GM04503 (cell line): ENCODE data around the gene SARDH.

Source experiments
- DNase-seq: peaks from one replicate; pipeline ENCODE4 v3.0.0-alpha.2; 2012; ENCODE audit warnings: low read depth

The SARDH gene

GRCh38 chr9:133737774-133738639 lies at the start of gene SARDH:
Gene SARDH (minus strand): TSS chr9:133738352. CDS start chr9:133734173, 4,179 bp downstream.
- no peak for DNase-seq

DNA sequence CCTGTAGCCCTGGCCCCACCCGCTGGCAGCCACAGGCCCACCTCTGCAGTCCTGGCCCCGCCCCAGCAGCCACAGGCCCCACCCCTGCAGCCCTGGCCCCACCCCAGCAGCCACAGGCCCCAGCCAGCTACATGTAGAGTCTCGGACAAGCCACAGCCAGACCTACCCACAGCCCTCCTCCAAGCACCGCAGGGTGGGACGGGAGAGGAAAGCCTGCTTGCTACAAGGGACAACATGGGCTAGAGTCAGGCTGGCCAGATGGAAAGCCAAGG lies 49.5 kb upstream of the SARDH start:
- DNase-seq: no peak

DNA sequence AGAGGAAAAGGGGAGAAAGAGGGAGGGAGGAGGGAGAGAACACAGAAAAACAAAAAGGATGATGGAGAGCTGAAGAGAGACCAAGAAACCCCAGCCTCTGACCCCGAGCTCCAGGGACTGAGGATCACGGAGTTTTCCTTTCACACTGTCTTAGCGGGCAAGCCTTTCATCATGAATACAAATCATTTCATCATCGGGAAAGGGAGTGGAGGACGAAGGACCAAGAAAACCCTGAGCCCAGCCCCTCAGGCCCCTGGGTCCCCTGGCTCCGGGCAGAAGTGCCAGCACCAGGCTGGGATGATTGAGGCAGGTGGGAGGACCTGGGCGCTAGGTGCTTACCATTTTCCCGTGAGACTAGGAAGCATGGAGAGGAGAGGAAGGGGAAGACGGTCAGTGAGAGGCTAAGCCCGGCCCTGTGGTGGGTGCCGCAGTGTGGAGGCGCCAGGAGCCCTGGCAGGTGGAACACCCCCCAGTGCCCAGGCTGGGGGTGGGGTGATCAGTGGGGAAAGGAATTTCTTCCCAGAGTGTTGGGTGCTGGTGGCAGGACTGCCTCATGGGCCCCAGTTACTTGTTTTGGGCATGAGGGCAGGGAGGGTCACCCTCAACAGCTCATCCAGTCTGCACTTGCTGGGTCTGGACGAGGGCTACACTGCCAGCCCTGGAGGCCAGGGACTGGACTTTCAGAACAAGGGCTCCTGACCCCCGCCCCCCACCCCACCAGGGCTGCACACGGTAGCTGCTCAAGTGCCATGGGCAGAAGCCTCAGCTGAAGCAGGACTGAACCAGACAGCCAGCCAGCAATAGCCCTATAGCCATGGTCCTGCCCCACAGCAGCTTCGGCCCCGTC lies 49.0 kb upstream of the SARDH start:
- no peak for DNase-seq

DNA sequence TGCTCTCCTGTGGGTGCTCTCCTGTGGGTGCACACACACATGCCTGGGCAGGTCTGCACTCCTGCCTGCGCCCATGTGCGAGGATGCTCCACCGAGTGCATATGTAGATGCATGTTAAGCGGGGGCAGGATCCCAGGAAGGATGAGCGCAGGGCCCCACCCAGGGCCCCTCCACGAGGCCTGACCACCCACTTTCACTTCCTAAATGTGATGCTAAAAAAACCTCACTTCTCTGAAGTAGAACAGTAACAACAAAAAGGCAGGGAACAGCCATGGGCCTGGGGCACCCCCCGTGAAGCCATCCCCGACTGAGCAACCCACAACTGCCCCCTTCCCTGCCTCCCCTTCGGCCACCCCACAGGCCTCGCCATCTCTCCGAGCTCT lies 48.2 kb upstream of the SARDH start:
- DNase-seq: no peak

DNA sequence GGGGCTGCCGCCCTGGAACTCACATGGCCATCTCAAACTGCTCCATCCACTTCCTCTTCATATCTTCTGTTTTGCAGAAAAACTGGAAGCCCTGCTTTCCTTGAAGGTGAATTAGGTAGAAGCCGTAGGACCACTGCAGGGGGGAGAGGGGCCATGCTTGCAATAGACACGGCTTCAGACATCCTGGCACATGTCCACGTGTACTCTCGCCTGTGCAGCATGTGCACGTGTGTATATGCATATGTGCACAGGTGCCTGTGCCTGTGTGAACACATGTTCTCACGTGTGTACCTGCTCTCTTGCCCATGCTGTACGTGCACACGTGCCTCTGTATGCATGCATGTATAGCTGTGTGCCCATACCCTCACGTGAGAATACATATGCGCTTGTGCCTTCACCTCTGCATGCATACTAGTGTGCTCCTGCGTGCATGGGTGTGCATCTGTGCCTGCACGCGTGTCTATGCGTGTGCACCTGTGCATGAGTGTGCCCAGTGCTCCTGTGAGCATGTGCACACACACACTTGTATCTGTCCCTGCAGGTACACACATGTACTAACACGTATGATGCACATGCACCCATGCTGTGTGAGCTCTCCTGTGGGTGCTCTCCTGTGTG lies 47.7 kb upstream of the SARDH start:
- no peak for DNase-seq

- no peak for DNase-seq
Observed at GRCh38 chr9:133784731-133785561, 46.8 kb upstream of the SARDH start.

- no peak for DNase-seq
Observed at GRCh38 chr9:133783331-133783731, 45.2 kb upstream of the SARDH start.

- DNase-seq: no peak
Observed at GRCh38 chr9:133782157-133783130, 44.3 kb upstream of the SARDH start.

GRCh38 chr9:133781828-133782135 lies 43.6 kb upstream of the SARDH start:
- no peak for DNase-seq

GRCh38 chr9:133780962-133781827 lies 43.0 kb upstream of the SARDH start:
- no peak for DNase-seq

GRCh38 chr9:133780404-133780945 lies 42.3 kb upstream of the SARDH start:
- DNase-seq: no peak

GRCh38 chr9:133779516-133780403 lies 41.6 kb upstream of the SARDH start:
- no peak for DNase-seq

- no peak for DNase-seq
Observed at GRCh38 chr9:133779081-133779480, 40.9 kb upstream of the SARDH start.

- no peak for DNase-seq
Observed at GRCh38 chr9:133778336-133779013, 40.3 kb upstream of the SARDH start.

- DNase-seq: no peak
Observed at GRCh38 chr9:133777871-133778270, 39.7 kb upstream of the SARDH start.

- DNase-seq: no peak
Observed at GRCh38 chr9:133777068-133777791, 39.1 kb upstream of the SARDH start.
